Smooth muscle cell (in vitro differentiated cells): Measurements from ENCODE around the gene FRG2B. TPM values are rescaled to one million over a fixed set of nuclear protein-coding genes. Genes with fewer than 3 reads are reported as not detected.
A peak's percentile ranks its signal among the peaks of the same experiment; 100 is the strongest.
"Not testable (repeated sequence)": the region's sequence is repeated elsewhere in the genome, so short reads cannot be mapped to it uniquely, and the experiment has no call there.

ENCODE experiments used
- DNase-seq: peaks from one replicate; lab custom pipeline; 2025; ENCODE audit not compliant: unreplicated experiment; lab: John Stamatoyannopoulos, UW
- H2AFZ ChIP-seq: fragments of 200-600 bp; sonication (generic); 2 replicates; pipeline ENCODE4 v1.6.0; 2016; ENCODE audit warnings: antibody characterized with exemption, low read depth, mild to moderate bottlenecking
- H3F3A ChIP-seq: fragments of 200-600 bp; sonication (generic); 2 replicates; pipeline ENCODE4 v1.6.0; 2017; ENCODE audit warnings: antibody characterized with exemption, low read depth
- H3K27ac ChIP-seq: fragments of 200-600 bp; sonication (generic); 2 replicates; pipeline ENCODE4 v1.5.1; 2016; ENCODE audit warnings: low read depth, mild to moderate bottlenecking
- H3K27me3 ChIP-seq: fragments of 200-600 bp; sonication (generic); 2 replicates; pipeline ENCODE4 v1.6.1; 2016; ENCODE audit warnings: low read depth, mild to moderate bottlenecking
- H3K36me3 ChIP-seq: fragments of 200-600 bp; sonication (generic); 2 replicates; pipeline ENCODE4 v1.5.1; 2016; ENCODE audit warnings: low read depth
- H3K4me1 ChIP-seq: fragments of 200-600 bp; sonication (generic); 2 replicates; pipeline ENCODE4 v1.5.1; 2016; ENCODE audit warnings: low read depth
- H3K4me2 ChIP-seq: fragments of 200-600 bp; sonication (generic); 2 replicates; pipeline ENCODE4 v1.6.0; 2016; ENCODE audit warnings: mild to moderate bottlenecking
- H3K4me3 ChIP-seq: fragments of 200-600 bp; sonication (generic); 2 replicates; pipeline ENCODE4 v1.5.1; 2016; ENCODE audit warnings: mild to moderate bottlenecking
- H3K79me2 ChIP-seq: fragments of 200-600 bp; sonication (generic); 2 replicates; pipeline ENCODE4 v1.6.0; 2016; ENCODE audit warnings: low read depth, mild to moderate bottlenecking
- H3K9ac ChIP-seq: fragments of 200-600 bp; sonication (generic); 2 replicates; pipeline ENCODE4 v1.6.0; 2016; ENCODE audit warnings: low read depth
- H3K9me3 ChIP-seq: fragments of 200-600 bp; sonication (generic); replicated peaks from 2 replicates; pipeline ENCODE4 v1.5.1; 2016; ENCODE audit warnings: low read depth
- H4K20me1 ChIP-seq: fragments of 200-600 bp; sonication (generic); 2 replicates; pipeline ENCODE4 v1.6.0; 2016; ENCODE audit warnings: low read depth
- WGBS: methylation state at CpG from one replicate; pipeline ENCODE4 v1.1.7; 2016; ENCODE audit warnings: low lambda C conversion rate; 5-methylcytosine and 5-hydroxymethylcytosine counted together
- polyA plus RNA-seq: library from polyadenylated mRNA; unstranded; fragments of >200 nt; fragmentation: Nextera tagmentation; extraction: Ambion mirVana; gene quantifications from 2 replicates; pipeline ENCODE4 v1.2.1, GENCODE V29; 2016
- total RNA-seq: library from RNA; depleted of rRNA; stranded (reverse); fragments of >200 nt; gene quantifications from 2 replicates; pipeline ENCODE4 v1.2.3, GENCODE V29; 2014
- TF ChIP-seq, protein P1 (sequence below): fragments of 200-600 bp; sonication (generic); IDR thresholded peaks from 2 replicates; pipeline ENCODE4 v1.5.1; 2017; ENCODE audit warnings: borderline replicate concordance, mild to moderate bottlenecking, antibody characterized with exemption; ENCODE audit not compliant: insufficient read depth, poor library complexity, severe bottlenecking

FRG2B gene
- total and polyA plus RNA-seq, 2 experiments from 2014 or later: not detected

DNA sequence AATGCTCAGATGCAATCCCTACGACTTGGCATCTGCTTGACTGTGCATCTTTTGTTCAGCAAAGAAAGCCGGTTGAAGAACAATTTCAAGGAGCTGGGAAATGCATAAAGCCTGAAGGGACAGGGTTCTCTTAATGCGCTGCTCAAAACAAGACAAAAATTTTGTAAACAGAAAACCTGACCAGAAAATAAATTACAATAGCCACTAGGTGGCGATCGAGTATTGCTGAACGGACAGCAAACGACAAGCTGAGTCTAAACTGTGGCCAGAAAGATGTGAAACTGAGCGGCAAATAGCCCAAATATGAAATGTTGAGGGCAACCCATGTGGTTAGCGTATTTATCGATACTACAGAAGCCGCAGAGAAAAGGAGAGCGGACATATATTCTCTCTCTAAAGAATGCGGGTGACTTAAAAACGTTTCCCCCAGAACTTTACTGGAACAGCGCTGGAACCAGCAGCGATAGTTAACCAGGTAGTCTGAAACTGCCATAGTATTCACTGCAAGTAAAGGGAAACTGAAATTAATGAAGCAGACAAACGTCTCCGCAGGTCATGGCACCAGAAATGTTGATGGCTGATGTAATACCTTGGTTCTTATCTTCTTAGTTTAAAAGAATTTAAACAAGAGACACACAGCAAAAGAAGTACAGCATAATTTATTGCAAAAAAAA is 20.6 kb upstream of the FRG2B start:
- H2AFZ ChIP-seq: not testable (repeated sequence)
- 29% methylated on average over 15 of the region's 18 CpGs for WGBS

GRCh38 chr10:133637846-133638235 is 11.2 kb upstream of the FRG2B start:
- not testable (repeated sequence) for H3K4me3 ChIP-seq, H3K9ac ChIP-seq, H2AFZ ChIP-seq, H3K79me2 ChIP-seq, H3K27me3 ChIP-seq, H3K36me3 ChIP-seq, H3K27ac ChIP-seq, DNase-seq, H4K20me1 ChIP-seq, H3K4me1 ChIP-seq, H3K9me3 ChIP-seq, H3K4me2 ChIP-seq, H3F3A ChIP-seq
- WGBS: no CpG with 5 or more reads among the region's 30 CpGs

More for the DNA sequence above, 20.6 kb upstream of the FRG2B start:
- not testable (repeated sequence) for H3F3A ChIP-seq, H3K4me3 ChIP-seq, H3K4me2 ChIP-seq, H3K9ac ChIP-seq, H3K36me3 ChIP-seq, H3K9me3 ChIP-seq, H3K4me1 ChIP-seq, H4K20me1 ChIP-seq, H3K27ac ChIP-seq, H3K27me3 ChIP-seq, DNase-seq, H3K79me2 ChIP-seq
- TF ChIP-seq, protein P1, sequence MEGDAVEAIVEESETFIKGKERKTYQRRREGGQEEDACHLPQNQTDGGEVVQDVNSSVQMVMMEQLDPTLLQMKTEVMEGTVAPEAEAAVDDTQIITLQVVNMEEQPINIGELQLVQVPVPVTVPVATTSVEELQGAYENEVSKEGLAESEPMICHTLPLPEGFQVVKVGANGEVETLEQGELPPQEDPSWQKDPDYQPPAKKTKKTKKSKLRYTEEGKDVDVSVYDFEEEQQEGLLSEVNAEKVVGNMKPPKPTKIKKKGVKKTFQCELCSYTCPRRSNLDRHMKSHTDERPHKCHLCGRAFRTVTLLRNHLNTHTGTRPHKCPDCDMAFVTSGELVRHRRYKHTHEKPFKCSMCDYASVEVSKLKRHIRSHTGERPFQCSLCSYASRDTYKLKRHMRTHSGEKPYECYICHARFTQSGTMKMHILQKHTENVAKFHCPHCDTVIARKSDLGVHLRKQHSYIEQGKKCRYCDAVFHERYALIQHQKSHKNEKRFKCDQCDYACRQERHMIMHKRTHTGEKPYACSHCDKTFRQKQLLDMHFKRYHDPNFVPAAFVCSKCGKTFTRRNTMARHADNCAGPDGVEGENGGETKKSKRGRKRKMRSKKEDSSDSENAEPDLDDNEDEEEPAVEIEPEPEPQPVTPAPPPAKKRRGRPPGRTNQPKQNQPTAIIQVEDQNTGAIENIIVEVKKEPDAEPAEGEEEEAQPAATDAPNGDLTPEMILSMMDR: peak; percentile 38

DNA sequence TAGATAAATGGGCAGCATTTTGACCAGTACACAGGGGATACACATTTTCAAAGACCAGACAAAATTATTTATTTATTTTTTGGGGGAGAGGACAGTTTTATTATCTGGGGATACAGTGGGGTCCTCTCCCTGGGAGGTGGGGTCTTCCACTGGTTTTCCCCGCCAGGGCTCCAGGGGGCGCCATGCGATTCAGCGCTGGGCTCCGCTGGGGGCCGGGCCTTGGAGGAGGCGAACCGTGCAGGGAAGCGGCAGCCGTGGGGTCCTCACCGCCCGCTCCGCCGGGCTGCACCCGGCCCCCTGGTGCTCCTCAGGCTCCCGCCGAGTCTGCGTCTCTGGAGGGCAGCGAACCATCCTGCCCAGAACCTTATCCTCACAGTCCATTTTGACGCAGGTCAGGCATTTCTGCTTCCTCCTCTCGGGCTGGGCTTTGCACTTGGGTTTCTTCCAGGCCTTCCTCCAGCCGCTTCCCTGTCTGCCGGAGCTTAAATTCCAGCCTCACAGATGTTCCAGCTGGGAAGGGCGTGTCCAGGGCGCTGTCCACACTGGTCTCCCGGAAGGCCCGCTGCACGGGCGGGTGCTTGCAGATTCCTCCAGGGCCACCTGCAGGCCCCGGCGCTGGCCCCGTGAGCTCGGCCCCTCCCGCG is 10.7 kb upstream of the FRG2B start:
- not testable (repeated sequence) for H3K4me1 ChIP-seq, H3F3A ChIP-seq, DNase-seq, H3K9me3 ChIP-seq, H3K27ac ChIP-seq, H3K79me2 ChIP-seq, H3K9ac ChIP-seq, H3K4me3 ChIP-seq, H3K27me3 ChIP-seq, H3K4me2 ChIP-seq, H2AFZ ChIP-seq, H4K20me1 ChIP-seq, H3K36me3 ChIP-seq
- WGBS: 83% methylated on average over 2 of the region's 35 CpGs

DNA sequence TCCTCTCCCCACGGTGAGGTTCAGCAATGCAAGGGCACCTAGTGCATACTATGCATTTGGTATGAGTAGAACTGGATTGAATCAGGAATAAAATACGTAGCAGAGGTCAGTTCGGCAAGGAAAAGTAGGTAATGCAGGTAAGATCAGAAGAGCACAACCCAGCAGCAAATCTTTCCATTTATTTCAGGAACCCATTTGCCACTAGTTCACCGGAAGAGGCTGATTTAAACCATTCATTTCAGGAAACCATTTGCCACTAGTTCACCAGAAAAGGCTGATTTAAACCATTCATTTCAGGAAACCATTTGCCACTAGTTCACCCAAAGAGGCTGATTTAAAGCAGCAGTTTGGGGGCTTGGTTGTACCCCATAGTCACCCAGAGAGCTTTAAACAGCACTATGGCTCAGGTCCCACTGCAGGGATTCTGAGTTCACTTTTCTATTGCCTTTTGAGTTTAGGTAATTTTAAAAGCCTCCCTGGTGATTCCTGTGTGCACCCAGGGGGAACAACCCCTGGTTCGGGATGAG is 4.2 kb upstream of the FRG2B start:
- H2AFZ ChIP-seq, H3K4me1 ChIP-seq, H3F3A ChIP-seq, H4K20me1 ChIP-seq, H3K79me2 ChIP-seq, H3K9ac ChIP-seq, H3K4me3 ChIP-seq, H3K27ac ChIP-seq, H3K27me3 ChIP-seq, H3K36me3 ChIP-seq, H3K4me2 ChIP-seq, DNase-seq, H3K9me3 ChIP-seq: not testable (repeated sequence)
- 79% methylated on average over 2 of the region's 5 CpGs for WGBS

DNA sequence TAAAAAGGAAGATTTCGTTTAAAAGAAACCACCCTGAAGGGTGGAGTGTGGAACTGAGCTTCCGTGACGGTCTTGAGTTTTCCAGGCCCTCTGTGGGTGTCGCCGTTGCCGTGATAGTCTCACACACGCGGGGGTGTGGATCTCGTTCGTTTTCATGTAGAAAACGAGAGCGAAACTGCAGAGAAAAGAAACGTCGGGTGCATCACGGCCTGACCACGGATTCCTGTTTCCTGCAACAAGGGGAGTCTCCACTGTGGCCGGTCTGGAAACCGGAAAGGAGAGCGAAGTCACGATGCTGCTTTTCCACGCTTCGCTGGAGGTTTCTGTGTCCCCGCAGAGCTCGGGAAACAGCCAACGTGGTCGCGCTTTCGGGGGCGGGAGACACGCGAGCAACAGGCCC is 4.1 kb downstream of the FRG2B start:
- H3F3A ChIP-seq, H2AFZ ChIP-seq, H3K79me2 ChIP-seq, H3K27me3 ChIP-seq, H4K20me1 ChIP-seq, H3K4me1 ChIP-seq, H3K4me3 ChIP-seq, H3K27ac ChIP-seq, H3K9me3 ChIP-seq, H3K9ac ChIP-seq, DNase-seq, H3K36me3 ChIP-seq, H3K4me2 ChIP-seq: not testable (repeated sequence)
- WGBS: 76% methylated on average over 24 of the region's 31 CpGs
